PFSK-1 (cell line): ENCODE results near the gene STRIP1.

Experiments
- FOXP2 ChIP-seq: optimal IDR thresholded peaks from 2 replicates; pipeline ENCODE3; 2011; ENCODE audit warnings: borderline replicate concordance, control low read depth, inconsistent platforms; ENCODE audit not compliant: insufficient read depth; ENCODE audit errors: extremely low read length, extremely low read depth
- POLR2AphosphoS5 ChIP-seq: IDR thresholded peaks from 2 replicates; pipeline ENCODE4 v1.6.1; 2012; ENCODE audit warnings: low read depth, mild to moderate bottlenecking, control low read depth, low read length, moderate library complexity
- SIN3A ChIP-seq: IDR thresholded peaks from 2 replicates; pipeline ENCODE4 v1.6.1; 2012; ENCODE audit warnings: mild to moderate bottlenecking, low read length, moderate library complexity, borderline replicate concordance; ENCODE audit not compliant: insufficient read depth
- TAF1 ChIP-seq: IDR thresholded peaks from 2 replicates; pipeline ENCODE4 v1.6.1; 2012; ENCODE audit warnings: low read length, control low read depth, borderline replicate concordance; ENCODE audit not compliant: insufficient read depth
- TF ChIP-seq, protein P1 (sequence below), 2 experiments: IDR thresholded peaks; 2 replicates each; pipeline versions ENCODE4 v1.6.1 to v1.8.0; 2011 to 2012; ENCODE audit warnings: low read depth in 2 of 2, low read length in 2 of 2, control low read depth in 1 of 2, inconsistent platforms in 1 of 2, mild to moderate bottlenecking in 1 of 2, moderate library complexity in 1 of 2; ENCODE audit not compliant: insufficient read depth in 1 of 2

STRIP1 gene

GRCh38 chr1:110048923-110049601 lies 14.6 kb downstream of the STRIP1 start:
- TF ChIP-seq TAF1 (no peak), SIN3A (no peak), FOXP2 (no peak), POLR2AphosphoS5 (no peak)
- TF ChIP-seq, protein P1, sequence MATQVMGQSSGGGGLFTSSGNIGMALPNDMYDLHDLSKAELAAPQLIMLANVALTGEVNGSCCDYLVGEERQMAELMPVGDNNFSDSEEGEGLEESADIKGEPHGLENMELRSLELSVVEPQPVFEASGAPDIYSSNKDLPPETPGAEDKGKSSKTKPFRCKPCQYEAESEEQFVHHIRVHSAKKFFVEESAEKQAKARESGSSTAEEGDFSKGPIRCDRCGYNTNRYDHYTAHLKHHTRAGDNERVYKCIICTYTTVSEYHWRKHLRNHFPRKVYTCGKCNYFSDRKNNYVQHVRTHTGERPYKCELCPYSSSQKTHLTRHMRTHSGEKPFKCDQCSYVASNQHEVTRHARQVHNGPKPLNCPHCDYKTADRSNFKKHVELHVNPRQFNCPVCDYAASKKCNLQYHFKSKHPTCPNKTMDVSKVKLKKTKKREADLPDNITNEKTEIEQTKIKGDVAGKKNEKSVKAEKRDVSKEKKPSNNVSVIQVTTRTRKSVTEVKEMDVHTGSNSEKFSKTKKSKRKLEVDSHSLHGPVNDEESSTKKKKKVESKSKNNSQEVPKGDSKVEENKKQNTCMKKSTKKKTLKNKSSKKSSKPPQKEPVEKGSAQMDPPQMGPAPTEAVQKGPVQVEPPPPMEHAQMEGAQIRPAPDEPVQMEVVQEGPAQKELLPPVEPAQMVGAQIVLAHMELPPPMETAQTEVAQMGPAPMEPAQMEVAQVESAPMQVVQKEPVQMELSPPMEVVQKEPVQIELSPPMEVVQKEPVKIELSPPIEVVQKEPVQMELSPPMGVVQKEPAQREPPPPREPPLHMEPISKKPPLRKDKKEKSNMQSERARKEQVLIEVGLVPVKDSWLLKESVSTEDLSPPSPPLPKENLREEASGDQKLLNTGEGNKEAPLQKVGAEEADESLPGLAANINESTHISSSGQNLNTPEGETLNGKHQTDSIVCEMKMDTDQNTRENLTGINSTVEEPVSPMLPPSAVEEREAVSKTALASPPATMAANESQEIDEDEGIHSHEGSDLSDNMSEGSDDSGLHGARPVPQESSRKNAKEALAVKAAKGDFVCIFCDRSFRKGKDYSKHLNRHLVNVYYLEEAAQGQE (IDR thresholded peaks at IDR 0.05; ENCODE audit: insufficient read depth in 1 of 2, low read depth in 2 of 2, low read length in 2 of 2), result no peak

DNA sequence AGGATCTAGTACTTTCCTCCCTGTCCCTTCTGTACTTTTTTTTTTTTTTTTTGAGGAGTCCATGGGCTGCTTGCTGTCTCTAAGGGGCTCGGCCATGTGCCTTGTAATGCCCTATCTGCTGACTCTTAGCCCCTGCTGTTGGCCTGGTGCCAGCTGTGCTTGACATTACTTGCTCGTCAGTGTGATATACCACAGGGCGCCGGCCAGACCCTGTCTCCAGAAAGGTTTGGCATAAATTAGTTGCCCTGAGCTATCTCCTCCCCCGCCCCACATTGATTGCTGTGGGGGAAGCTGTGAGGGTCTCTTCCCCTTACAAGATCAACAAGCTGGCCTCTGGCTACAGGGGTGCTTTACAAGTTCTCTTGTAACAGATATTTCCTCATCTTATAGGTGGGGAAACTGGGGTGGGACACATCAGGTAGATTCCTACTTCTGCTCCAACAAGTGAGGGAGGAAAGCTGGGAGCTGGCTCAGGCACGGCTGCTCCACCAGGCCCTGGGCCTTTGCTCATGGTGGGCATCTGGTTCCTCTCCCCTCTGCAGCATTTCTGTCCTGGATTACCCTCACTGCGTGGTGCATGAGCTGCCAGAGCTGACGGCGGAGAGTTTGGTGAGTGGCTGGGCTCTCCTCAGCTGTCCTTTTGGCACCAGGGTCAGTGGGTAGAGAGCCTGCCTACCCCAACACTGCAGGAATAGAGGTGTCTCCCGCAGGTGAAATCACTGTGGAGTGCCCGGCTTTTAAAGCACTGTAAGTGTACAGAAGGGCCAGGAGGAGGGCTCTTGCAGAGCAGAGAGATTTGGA lies 15.6 kb downstream of the STRIP1 start:
- TF ChIP-seq, protein P1 (IDR thresholded peaks at IDR 0.05; ENCODE audit: insufficient read depth in 1 of 2, low read depth in 2 of 2, low read length in 2 of 2), result no peak
- TF ChIP-seq TAF1 (no peak), FOXP2 (no peak), POLR2AphosphoS5 (no peak), SIN3A (no peak)

- TF ChIP-seq, protein P1 (IDR thresholded peaks at IDR 0.05; ENCODE audit: insufficient read depth in 1 of 2, low read depth in 2 of 2, low read length in 2 of 2), result no peak
- TF ChIP-seq FOXP2 (no peak), SIN3A (no peak), TAF1 (no peak), POLR2AphosphoS5 (no peak)
Measured at GRCh38 chr1:110050602-110051261, 16.3 kb downstream of the STRIP1 start.

GRCh38 chr1:110051262-110051648 lies 16.8 kb downstream of the STRIP1 start:
- TF ChIP-seq, protein P1 (IDR thresholded peaks at IDR 0.05; ENCODE audit: insufficient read depth in 1 of 2, low read depth in 2 of 2, low read length in 2 of 2), result no peak
- TF ChIP-seq FOXP2 (no peak), SIN3A (no peak), POLR2AphosphoS5 (no peak), TAF1 (no peak)
